WTC11 (cell line): Measurements from ENCODE around the gene ITPR1. TPM values are rescaled to one million over a fixed set of nuclear protein-coding genes. Genes with fewer than 3 reads are reported as not detected.

Experiments
- ATAC-seq: fragments of 200-7000 bp; cut with Tn5 transposase; 2 replicates; pipeline ENCODE4 v1.10.0; 2021; ENCODE audit warnings: mild to moderate bottlenecking, moderate library complexity
- CTCF ChIA-PET: fragments of 300-600 bp; sonication (Branson Sonifier 250); formaldehyde crosslinking; loops from one replicate; lab custom pipeline; 2021; ENCODE audit warnings: antibody characterized with exemption; lab: Charles Lee
- POLR2A ChIA-PET: fragments of 350-600 bp; sonication (Branson Sonifier 250); formaldehyde crosslinking; loops from one replicate; lab custom pipeline; 2021; ENCODE audit warnings: antibody characterized with exemption; lab: Charles Lee
- DNase-seq: peaks from one replicate; pipeline ENCODE4 v3.0.0; 2021; ENCODE audit warnings: low spot score
- H3K27ac Mint-ChIP-seq: 2 replicates; pipeline ENCODE4 v1.8.0; 2021; ENCODE audit warnings: mixed read lengths
- H3K27me3 Mint-ChIP-seq: 2 replicates; pipeline ENCODE4 v1.8.0; 2021; ENCODE audit warnings: low read depth, mild to moderate bottlenecking, moderate library complexity, mixed read lengths
- H3K36me3 Mint-ChIP-seq: 2 replicates; pipeline ENCODE4 v1.8.0; 2021; ENCODE audit warnings: mixed read lengths
- H3K4me1 Mint-ChIP-seq: 2 replicates; pipeline ENCODE4 v1.8.0; 2022; ENCODE audit warnings: mixed read lengths
- H3K4me3 Mint-ChIP-seq: 2 replicates; pipeline ENCODE4 v1.8.0; 2021; ENCODE audit warnings: mild to moderate bottlenecking, moderate library complexity, mixed read lengths
- H3K9me3 Mint-ChIP-seq: 2 replicates; pipeline ENCODE4 v1.8.0; 2021; ENCODE audit warnings: mixed read lengths
- ATF6 ChIP-seq: sonication (generic); formaldehyde crosslinking; IDR thresholded peaks from 2 replicates; pipeline ENCODE4 v1.8.1; 2023; ENCODE audit warnings: mild to moderate bottlenecking, missing genetic modification reagents
- CREB1 ChIP-seq: sonication (generic); formaldehyde crosslinking; IDR thresholded peaks from 2 replicates; pipeline ENCODE4 v1.8.0; 2023; ENCODE audit warnings: mild to moderate bottlenecking, missing genetic modification reagents
- CREM ChIP-seq: sonication (generic); formaldehyde crosslinking; IDR thresholded peaks from 2 replicates; pipeline ENCODE4 v1.8.1; 2022; ENCODE audit warnings: mild to moderate bottlenecking, missing genetic modification reagents, moderate library complexity
- ELF4 ChIP-seq: sonication (generic); formaldehyde crosslinking; IDR thresholded peaks from 2 replicates; pipeline ENCODE4 v1.8.1; 2022; ENCODE audit warnings: low read depth, mild to moderate bottlenecking, moderate library complexity, missing genetic modification reagents
- ESRRA ChIP-seq: sonication (generic); formaldehyde crosslinking; IDR thresholded peaks from 2 replicates; pipeline ENCODE4 v1.8.1; 2022; ENCODE audit warnings: mild to moderate bottlenecking, missing genetic modification reagents, borderline replicate concordance
- ETV6 ChIP-seq: sonication (generic); formaldehyde crosslinking; IDR thresholded peaks from 2 replicates; pipeline ENCODE4 v1.8.1; 2022; ENCODE audit warnings: mild to moderate bottlenecking, missing genetic modification reagents
- FOXJ3 ChIP-seq: sonication (generic); formaldehyde crosslinking; IDR thresholded peaks from 2 replicates; pipeline ENCODE4 v1.9.0; 2021; ENCODE audit warnings: missing genetic modification reagents, mild to moderate bottlenecking, borderline replicate concordance
- GTF2I ChIP-seq: fragments of 250-450 bp; sonication (Bioruptor Pico); conservative IDR thresholded peaks from 2 replicates; pipeline ENCODE4 v1.4.0; 2021; ENCODE audit warnings: mild to moderate bottlenecking
- KAT7 ChIP-seq: sonication (generic); formaldehyde crosslinking; IDR thresholded peaks from 2 replicates; pipeline ENCODE4 v1.8.1; 2023; ENCODE audit warnings: missing genetic modification reagents, mild to moderate bottlenecking, borderline replicate concordance
- NFYB ChIP-seq: sonication (generic); formaldehyde crosslinking; conservative IDR thresholded peaks from 2 replicates; pipeline ENCODE4 v1.8.0; 2022; ENCODE audit warnings: low read depth, missing genetic modification reagents
- NR1H2 ChIP-seq: sonication (generic); formaldehyde crosslinking; IDR thresholded peaks from 2 replicates; pipeline ENCODE4 v1.9.0; 2021; ENCODE audit warnings: mild to moderate bottlenecking, moderate library complexity, missing genetic modification reagents
- NR2C2 ChIP-seq: sonication (generic); formaldehyde crosslinking; IDR thresholded peaks from 2 replicates; pipeline ENCODE4 v1.8.0; 2022; ENCODE audit warnings: mild to moderate bottlenecking, missing genetic modification reagents
- NR3C1 ChIP-seq: sonication (generic); formaldehyde crosslinking; conservative IDR thresholded peaks from 2 replicates; pipeline ENCODE4 v1.8.1; 2023; ENCODE audit warnings: low read depth, mild to moderate bottlenecking, missing genetic modification reagents
- PRDM15 ChIP-seq: sonication (generic); formaldehyde crosslinking; IDR thresholded peaks from 2 replicates; pipeline ENCODE4 v1.8.0; 2022; ENCODE audit warnings: missing genetic modification reagents
- SMAD3 ChIP-seq: sonication (generic); formaldehyde crosslinking; IDR thresholded peaks from 2 replicates; pipeline ENCODE4 v1.8.0; 2022; ENCODE audit warnings: missing genetic modification reagents, mild to moderate bottlenecking, borderline replicate concordance
- SMAD4 ChIP-seq: sonication (generic); formaldehyde crosslinking; IDR thresholded peaks from 2 replicates; pipeline ENCODE4 v1.8.0; 2022; ENCODE audit warnings: mild to moderate bottlenecking, missing genetic modification reagents
- SP1 ChIP-seq: sonication (generic); formaldehyde crosslinking; conservative IDR thresholded peaks from 2 replicates; pipeline ENCODE4 v1.8.1; 2022; ENCODE audit warnings: missing genetic modification reagents
- TEAD4 ChIP-seq: sonication (generic); formaldehyde crosslinking; IDR thresholded peaks from 2 replicates; pipeline ENCODE4 v1.8.0; 2022; ENCODE audit warnings: mild to moderate bottlenecking, missing genetic modification reagents
- ZNF121 ChIP-seq: sonication (generic); formaldehyde crosslinking; IDR thresholded peaks from 2 replicates; pipeline ENCODE4 v1.8.0; 2023; ENCODE audit warnings: missing genetic modification reagents
- ZNF263 ChIP-seq: sonication (generic); formaldehyde crosslinking; IDR thresholded peaks from 2 replicates; pipeline ENCODE4 v1.8.1; 2022; ENCODE audit warnings: low read depth, mild to moderate bottlenecking, moderate library complexity, missing genetic modification reagents
- ZNF512 ChIP-seq: sonication (generic); formaldehyde crosslinking; IDR thresholded peaks from 2 replicates; pipeline ENCODE4 v1.8.1; 2022; ENCODE audit warnings: missing genetic modification reagents, borderline replicate concordance
- total RNA-seq: library from RNA; stranded (reverse); gene quantifications from 3 replicates; pipeline ENCODE4 v1.2.3, GENCODE V29; 2021
- TF ChIP-seq, protein P1 (sequence below): sonication (generic); formaldehyde crosslinking; IDR thresholded peaks from 2 replicates; pipeline ENCODE4 v1.8.1; 2023; ENCODE audit warnings: mild to moderate bottlenecking, moderate library complexity, missing genetic modification reagents
- TF ChIP-seq, protein P2 (sequence below): fragments of 250-450 bp; sonication (Bioruptor Pico); IDR thresholded peaks from 2 replicates; pipeline ENCODE4 v2.1.2; 2022; ENCODE audit warnings: mild to moderate bottlenecking, moderate library complexity
- TF ChIP-seq, protein P3 (sequence below): sonication (generic); formaldehyde crosslinking; IDR thresholded peaks from 2 replicates; pipeline ENCODE4 v1.8.1; 2023; ENCODE audit warnings: mild to moderate bottlenecking, missing genetic modification reagents

Gene ITPR1
- total RNA-seq, 1 experiment from 2014 or later = 11.8 TPM

DNA sequence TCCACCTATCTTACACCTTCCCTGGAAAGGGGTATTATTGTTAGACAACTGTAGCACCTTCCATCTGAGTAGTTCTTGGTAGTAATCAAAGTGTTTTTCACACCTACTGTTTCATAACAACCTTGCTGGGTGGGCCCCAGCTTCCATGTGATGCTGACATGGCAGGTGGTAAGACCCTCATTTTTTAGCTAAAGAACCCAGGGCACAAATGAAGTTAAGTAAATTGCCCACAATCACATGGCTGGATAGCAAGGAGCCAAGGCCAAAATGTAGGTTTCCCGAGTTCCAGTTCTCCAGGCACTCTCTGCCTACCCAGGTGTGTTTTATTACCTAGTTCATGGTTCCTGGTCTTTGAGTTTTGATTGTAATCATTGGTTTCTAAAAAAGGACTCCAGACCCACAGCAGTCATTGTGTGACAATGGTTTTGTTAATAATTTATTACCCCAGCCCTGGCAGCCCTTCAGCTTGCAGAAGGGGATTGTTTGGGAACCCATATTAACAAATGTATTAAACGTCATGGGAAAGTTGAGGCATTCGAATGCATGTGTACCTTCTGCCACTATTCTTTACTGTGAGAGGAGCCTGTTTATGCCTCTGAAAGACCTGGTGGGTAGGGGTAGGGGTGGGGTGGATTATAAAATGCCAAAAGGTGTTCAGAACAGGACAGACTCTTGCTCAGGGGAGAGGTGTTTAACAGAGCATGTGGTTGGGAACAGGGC lies 263.9 kb downstream of the ITPR1 start (continued):
- TF ChIP-seq CREB1 = no peak
- no peak for TF ChIP-seq FOXJ3 (CRISPR knock-in tag)
- TF ChIP-seq, protein P1, sequence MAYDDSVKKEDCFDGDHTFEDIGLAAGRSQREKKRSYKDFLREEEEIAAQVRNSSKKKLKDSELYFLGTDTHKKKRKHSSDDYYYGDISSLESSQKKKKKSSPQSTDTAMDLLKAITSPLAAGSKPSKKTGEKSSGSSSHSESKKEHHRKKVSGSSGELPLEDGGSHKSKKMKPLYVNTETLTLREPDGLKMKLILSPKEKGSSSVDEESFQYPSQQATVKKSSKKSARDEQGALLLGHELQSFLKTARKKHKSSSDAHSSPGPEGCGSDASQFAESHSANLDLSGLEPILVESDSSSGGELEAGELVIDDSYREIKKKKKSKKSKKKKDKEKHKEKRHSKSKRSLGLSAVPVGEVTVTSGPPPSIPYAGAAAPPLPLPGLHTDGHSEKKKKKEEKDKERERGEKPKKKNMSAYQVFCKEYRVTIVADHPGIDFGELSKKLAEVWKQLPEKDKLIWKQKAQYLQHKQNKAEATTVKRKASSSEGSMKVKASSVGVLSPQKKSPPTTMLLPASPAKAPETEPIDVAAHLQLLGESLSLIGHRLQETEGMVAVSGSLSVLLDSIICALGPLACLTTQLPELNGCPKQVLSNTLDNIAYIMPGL = no peak
- no peak for TF ChIP-seq PRDM15 (CRISPR knock-in tag)
- no peak for TF ChIP-seq ZNF121 (CRISPR knock-in tag)
- TF ChIP-seq, protein P2, sequence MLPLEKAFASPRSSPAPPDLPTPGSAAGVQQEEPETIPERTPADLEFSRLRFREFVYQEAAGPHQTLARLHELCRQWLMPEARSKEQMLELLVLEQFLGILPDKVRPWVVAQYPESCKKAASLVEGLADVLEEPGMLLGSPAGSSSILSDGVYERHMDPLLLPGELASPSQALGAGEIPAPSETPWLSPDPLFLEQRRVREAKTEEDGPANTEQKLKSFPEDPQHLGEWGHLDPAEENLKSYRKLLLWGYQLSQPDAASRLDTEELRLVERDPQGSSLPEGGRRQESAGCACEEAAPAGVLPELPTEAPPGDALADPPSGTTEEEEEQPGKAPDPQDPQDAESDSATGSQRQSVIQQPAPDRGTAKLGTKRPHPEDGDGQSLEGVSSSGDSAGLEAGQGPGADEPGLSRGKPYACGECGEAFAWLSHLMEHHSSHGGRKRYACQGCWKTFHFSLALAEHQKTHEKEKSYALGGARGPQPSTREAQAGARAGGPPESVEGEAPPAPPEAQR (CRISPR knock-in tag) = no peak
- TF ChIP-seq ETV6 = no peak
- no peak for TF ChIP-seq NFYB (CRISPR knock-in tag)

- no peak for DNase-seq
- ATAC-seq = no peak
- H3K9me3 Mint-ChIP-seq = peaks cover 5% of the 10 kb centered on the region
- H3K36me3 Mint-ChIP-seq = no peaks in the 10 kb centered on the region
- H3K4me3 Mint-ChIP-seq = no peak overlapping the region
- no peaks in the 10 kb centered on the region for H3K27me3 Mint-ChIP-seq
- POLR2A ChIA-PET = no interaction called here
- no peaks in the 10 kb centered on the region for H3K4me1 Mint-ChIP-seq
- no peak overlapping the region for H3K27ac Mint-ChIP-seq
- CTCF ChIA-PET = no interaction called here
- no peak for TF ChIP-seq SP1 (CRISPR knock-in tag)
- no peak for TF ChIP-seq CREB1
- no peak for TF ChIP-seq ELF4 (CRISPR knock-in tag)
- no peak for TF ChIP-seq SMAD3 (CRISPR knock-in tag)
- no peak for TF ChIP-seq NR3C1
- TF ChIP-seq ZNF263 = no peak
- TF ChIP-seq ATF6 (CRISPR knock-in tag) = no peak
- TF ChIP-seq TEAD4 = no peak
- no peak for TF ChIP-seq ESRRA (CRISPR knock-in tag)
- no peak for TF ChIP-seq KAT7 (CRISPR knock-in tag)
- no peak for TF ChIP-seq NR2C2 (CRISPR knock-in tag)
- TF ChIP-seq, protein P3, sequence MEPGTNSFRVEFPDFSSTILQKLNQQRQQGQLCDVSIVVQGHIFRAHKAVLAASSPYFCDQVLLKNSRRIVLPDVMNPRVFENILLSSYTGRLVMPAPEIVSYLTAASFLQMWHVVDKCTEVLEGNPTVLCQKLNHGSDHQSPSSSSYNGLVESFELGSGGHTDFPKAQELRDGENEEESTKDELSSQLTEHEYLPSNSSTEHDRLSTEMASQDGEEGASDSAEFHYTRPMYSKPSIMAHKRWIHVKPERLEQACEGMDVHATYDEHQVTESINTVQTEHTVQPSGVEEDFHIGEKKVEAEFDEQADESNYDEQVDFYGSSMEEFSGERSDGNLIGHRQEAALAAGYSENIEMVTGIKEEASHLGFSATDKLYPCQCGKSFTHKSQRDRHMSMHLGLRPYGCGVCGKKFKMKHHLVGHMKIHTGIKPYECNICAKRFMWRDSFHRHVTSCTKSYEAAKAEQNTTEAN (CRISPR knock-in tag) = no peak
- no peak for TF ChIP-seq ZNF512 (CRISPR knock-in tag)
- TF ChIP-seq ZNF121 (CRISPR knock-in tag) = no peak
- no peak for TF ChIP-seq CREM (CRISPR knock-in tag)
- no peak for TF ChIP-seq SMAD4
- TF ChIP-seq NR1H2 (CRISPR knock-in tag) = no peak
- no peak for TF ChIP-seq GTF2I (CRISPR knock-in tag)
These were observed 264.6 kb downstream of the ITPR1 start for GRCh38 chr3:4757575-4758248.
